Measurements from ENCODE around the gene AOPEP. TPM values are rescaled to one million over a fixed set of nuclear protein-coding genes. Genes with fewer than 3 reads are reported as not detected.
A peak's percentile ranks its signal among the peaks of the same experiment; 100 is the strongest.

The AOPEP gene
- total RNA-seq, 1 donor from 2014 or later = 16.6 TPM

DNA sequence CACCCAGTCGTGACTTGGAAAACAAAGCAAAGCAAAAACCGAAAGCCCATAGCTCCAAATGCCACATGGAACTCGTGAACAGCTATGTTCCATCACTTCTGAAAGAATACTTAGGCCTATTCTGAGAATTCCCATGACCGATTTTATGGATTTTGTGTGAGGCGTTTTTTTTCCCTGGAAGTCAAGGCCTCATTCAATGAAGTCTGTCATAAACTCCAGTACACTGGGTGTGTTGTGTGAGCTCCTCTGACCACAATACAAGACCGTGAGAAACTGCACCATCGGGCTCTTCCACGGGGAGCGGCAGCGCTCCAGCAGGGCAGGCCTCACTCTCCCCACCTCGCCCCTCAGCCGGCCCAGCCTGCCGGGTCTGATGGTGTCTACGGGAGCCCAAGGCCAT, 381.5 kb downstream of the AOPEP start:
- no peaks in the 10 kb centered on the region for H3K79me2 ChIP-seq (ENCODE audit: low read depth)
- Mint-ChIP-seq H3K4me3 (no peak overlapping the region), H3K27me3 (ENCODE audit: insufficient read depth, low read depth) (peaks cover 5% of the 10 kb centered on the region), H3K9me3 (no peaks in the 10 kb centered on the region), H3K27ac (no peak overlapping the region), H3K4me1 (peaks cover 20% of the 10 kb centered on the region), H3K36me3 (peaks cover 21% of the 10 kb centered on the region)
- H3F3A ChIP-seq (ENCODE audit: low read depth) = no peaks in the 10 kb centered on the region
- no peaks in the 10 kb centered on the region for H3K9me3 ChIP-seq (ENCODE audit: low read depth)
- H3K27me3 ChIP-seq = no peaks in the 10 kb centered on the region
- TF ChIP-seq CTCF (IDR thresholded peaks at IDR 0.05) (no peak), EZH2 (IDR thresholded peaks at IDR 0.05) (no peak), EZH2phosphoT487 (IDR thresholded peaks at IDR 0.05) (no peak)
- no peaks in the 10 kb centered on the region for H3K4me1 ChIP-seq
- no peak overlapping the region for H3K4me2 ChIP-seq
- no peak overlapping the region for H3K9ac ChIP-seq
- no peak for DNase-seq (ENCODE audit: low spot score)
- H3K4me3 ChIP-seq = no peak overlapping the region
- no peaks in the 10 kb centered on the region for H3K36me3 ChIP-seq
- no peak overlapping the region for H3K27ac ChIP-seq
- H4K20me1 ChIP-seq (ENCODE audit: low read depth) = no peaks in the 10 kb centered on the region
- no peak overlapping the region for H2AFZ ChIP-seq (replicated peaks)

DNA sequence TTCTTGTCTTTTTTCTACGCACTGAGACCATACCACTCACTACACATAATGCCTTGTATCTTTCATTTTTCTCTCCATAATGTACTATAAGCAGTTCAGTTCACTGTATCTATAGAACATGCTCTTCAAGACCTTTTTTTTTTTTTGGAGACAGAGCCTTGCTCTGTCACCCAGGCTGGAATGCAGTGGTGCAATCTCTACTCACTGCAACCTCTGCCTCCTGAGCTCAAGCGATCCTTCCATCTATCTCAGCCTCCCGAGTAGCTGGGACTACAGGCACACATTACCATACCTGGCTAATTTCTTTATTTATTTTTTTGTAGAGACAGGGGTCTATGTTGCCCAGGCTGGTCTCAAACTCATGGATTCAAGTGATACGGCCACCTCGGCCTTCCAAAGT, 382.3 kb downstream of the AOPEP start:
- peaks cover 2% of the 10 kb centered on the region for H3K27me3 Mint-ChIP-seq (ENCODE audit: insufficient read depth, low read depth)
- H3K4me1 Mint-ChIP-seq = peaks cover 17% of the 10 kb centered on the region
- Histone ChIP-seq H3K9me3 (ENCODE audit: low read depth) (no peaks in the 10 kb centered on the region), H3K4me1 (no peaks in the 10 kb centered on the region), H2AFZ (replicated peaks) (no peak overlapping the region), H3K79me2 (ENCODE audit: low read depth) (no peaks in the 10 kb centered on the region), H3K9ac (no peak overlapping the region), H3K36me3 (no peaks in the 10 kb centered on the region), H4K20me1 (ENCODE audit: low read depth) (no peaks in the 10 kb centered on the region), H3K4me3 (no peak overlapping the region), H3K4me2 (no peak overlapping the region), H3K27me3 (no peaks in the 10 kb centered on the region), H3F3A (ENCODE audit: low read depth) (no peaks in the 10 kb centered on the region), H3K27ac (no peak overlapping the region)
- no peak for DNase-seq (ENCODE audit: low spot score)
- H3K27ac Mint-ChIP-seq = no peak overlapping the region
- TF ChIP-seq EZH2 (IDR thresholded peaks at IDR 0.05) = no peak
- TF ChIP-seq EZH2phosphoT487 (IDR thresholded peaks at IDR 0.05) = no peak
- TF ChIP-seq CTCF (IDR thresholded peaks at IDR 0.05) = no peak
- H3K9me3 Mint-ChIP-seq = no peaks in the 10 kb centered on the region
- no peak overlapping the region for H3K4me3 Mint-ChIP-seq
- peaks cover 21% of the 10 kb centered on the region for H3K36me3 Mint-ChIP-seq

GRCh38 chr9:95109456-95109855, 383.0 kb downstream of the AOPEP start:
- Histone ChIP-seq H2AFZ (replicated peaks) (no peak overlapping the region), H3K27ac (no peak overlapping the region)
- TF ChIP-seq EZH2 (IDR thresholded peaks at IDR 0.05) = no peak
- no peak for TF ChIP-seq EZH2phosphoT487 (IDR thresholded peaks at IDR 0.05)
- TF ChIP-seq CTCF (IDR thresholded peaks at IDR 0.05) = no peak

More at GRCh38 chr9:95109456-95109855, 383.0 kb downstream of the AOPEP start:
- Mint-ChIP-seq H3K36me3 (peaks cover 21% of the 10 kb centered on the region), H3K4me1 (peaks cover 17% of the 10 kb centered on the region), H3K27me3 (ENCODE audit: insufficient read depth, low read depth) (peaks cover 2% of the 10 kb centered on the region), H3K27ac (peak overlapping the region; percentile 7), H3K4me3 (no peak overlapping the region), H3K9me3 (no peaks in the 10 kb centered on the region)
- H4K20me1 ChIP-seq (ENCODE audit: low read depth) = no peaks in the 10 kb centered on the region
- no peaks in the 10 kb centered on the region for H3K4me1 ChIP-seq
- no peak overlapping the region for H3K4me3 ChIP-seq
- H3K36me3 ChIP-seq = no peaks in the 10 kb centered on the region
- H3K27me3 ChIP-seq = no peaks in the 10 kb centered on the region
- no peaks in the 10 kb centered on the region for H3F3A ChIP-seq (ENCODE audit: low read depth)
- H3K9me3 ChIP-seq (ENCODE audit: low read depth) = no peaks in the 10 kb centered on the region
- H3K9ac ChIP-seq = no peak overlapping the region
- DNase-seq (ENCODE audit: low spot score) = no peak
- no peak overlapping the region for H3K4me2 ChIP-seq
- no peaks in the 10 kb centered on the region for H3K79me2 ChIP-seq (ENCODE audit: low read depth)
